ENCODE data around the gene MBNL2. TPM values are rescaled to one million over a fixed set of nuclear protein-coding genes. Genes with fewer than 3 reads are reported as not detected.

Gene MBNL2
- total RNA-seq, 1 experiment from 2014 or later, result 35.7 TPM

- no peak for DNase-seq (ENCODE audit: low spot score)
Observed at GRCh38 chr13:97300871-97301270, 78.7 kb downstream of the MBNL2 start.

DNA sequence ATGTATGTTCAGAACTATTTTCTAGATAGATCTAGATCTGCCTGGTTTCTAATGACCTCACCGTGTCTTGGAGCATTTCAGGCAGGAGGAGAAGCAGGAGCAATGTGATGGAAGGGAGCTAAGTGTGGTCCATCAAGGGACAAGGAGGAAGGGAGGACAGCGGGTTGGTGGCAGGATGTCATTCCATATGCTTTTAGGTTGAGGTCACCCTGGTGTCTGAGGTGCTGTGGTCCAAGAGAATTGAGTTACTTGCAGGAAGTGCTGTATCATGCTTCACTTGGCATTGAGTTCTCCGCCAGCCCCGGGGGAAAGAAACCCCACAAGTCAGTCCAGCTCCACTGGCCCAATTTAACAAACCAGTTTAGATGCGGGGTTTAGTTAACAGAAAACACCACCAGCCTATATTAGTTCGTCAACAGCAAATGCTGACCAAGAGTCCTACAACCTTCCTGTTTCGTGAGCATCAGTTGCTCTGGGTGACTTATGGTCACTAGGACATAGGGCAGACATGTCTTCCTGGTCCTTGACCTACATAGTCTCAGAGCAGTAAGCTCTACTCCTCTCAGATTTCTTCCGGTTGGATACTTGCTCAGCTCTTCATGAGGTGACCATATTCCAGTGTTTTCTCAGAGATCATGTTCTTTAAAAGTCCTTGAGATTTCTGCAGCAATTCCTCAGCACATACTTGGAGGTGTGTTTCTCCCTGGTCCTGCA lies 79.4 kb downstream of the MBNL2 start:
- DNase-seq (ENCODE audit: low spot score), result no peak

- no peak for DNase-seq (ENCODE audit: low spot score)
Observed at GRCh38 chr13:97302611-97303010, 80.5 kb downstream of the MBNL2 start.

DNA sequence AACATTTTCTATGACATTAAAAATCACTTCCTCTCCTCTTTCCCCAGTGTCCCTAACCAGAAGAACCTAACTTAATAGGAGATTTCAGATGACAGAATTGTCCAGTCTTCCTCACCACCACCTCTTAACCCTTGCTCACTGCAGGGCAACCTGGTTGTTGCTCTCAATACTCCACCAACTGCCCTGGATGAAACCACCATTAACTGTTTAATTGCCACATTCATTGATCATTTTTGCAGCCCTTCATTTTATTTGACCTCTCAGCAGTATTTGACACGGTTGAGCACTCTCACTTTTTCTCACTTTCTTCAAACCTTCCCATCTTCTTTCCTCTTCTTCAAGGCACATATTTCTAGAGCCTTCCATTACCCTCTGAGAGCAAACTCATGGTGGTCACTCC lies 84.0 kb downstream of the MBNL2 start:
- DNase-seq (ENCODE audit: low spot score), result no peak

DNA sequence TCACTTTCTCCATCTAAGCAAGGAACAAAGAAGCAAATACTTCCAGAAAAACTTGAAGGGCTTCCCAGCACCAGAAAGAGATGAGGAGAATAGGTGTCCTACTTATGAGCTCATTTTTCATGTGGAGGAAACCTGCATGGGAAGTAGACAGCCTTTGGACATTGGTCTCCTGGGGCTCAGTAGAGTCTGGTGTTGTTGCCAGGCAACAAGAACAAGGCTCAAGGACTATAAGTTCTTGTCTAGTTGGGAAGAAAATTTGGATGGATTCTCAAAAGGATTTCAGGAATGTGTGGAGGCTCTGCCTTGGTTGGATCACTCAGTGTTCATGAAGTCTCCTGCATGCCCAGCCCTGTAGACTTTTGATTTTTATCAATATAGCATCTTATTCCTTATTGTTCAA lies 84.5 kb downstream of the MBNL2 start:
- DNase-seq (ENCODE audit: low spot score), result no peak

DNA sequence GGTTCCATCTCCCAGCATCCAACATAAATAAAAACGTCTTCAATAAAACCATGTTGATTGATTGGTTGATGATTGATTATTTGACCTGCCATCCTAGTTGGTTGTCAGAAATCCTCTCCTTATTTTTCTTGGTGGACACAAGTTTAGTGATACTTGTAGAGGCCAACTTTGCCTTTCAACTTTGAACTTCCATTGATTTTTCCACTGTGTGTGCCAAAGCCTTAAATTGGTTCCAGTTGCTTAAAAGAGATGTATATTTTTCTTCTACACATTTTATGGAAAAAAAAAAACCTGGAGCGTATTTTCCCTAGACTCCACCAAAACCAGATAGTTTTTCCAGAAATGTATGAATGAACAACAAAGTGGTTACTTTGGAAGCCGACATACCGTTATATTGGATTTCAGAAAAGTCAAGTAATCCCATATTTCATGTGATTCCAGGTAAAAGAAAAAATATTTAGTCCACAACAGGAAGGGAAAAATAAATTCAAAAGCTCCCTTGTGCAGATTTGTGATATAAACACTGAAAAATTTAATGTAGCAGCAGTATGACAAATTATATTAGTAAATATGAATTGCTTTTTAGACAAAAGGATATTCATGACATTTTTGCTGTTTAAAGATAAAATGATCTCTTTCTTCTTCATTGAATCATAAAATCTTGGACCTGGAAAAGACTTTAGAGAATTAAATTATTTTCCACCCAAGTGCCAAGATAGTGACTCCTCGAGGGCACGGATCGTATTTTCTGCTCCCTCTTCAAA lies 85.2 kb downstream of the MBNL2 start:
- no peak for DNase-seq (ENCODE audit: low spot score)

DNA sequence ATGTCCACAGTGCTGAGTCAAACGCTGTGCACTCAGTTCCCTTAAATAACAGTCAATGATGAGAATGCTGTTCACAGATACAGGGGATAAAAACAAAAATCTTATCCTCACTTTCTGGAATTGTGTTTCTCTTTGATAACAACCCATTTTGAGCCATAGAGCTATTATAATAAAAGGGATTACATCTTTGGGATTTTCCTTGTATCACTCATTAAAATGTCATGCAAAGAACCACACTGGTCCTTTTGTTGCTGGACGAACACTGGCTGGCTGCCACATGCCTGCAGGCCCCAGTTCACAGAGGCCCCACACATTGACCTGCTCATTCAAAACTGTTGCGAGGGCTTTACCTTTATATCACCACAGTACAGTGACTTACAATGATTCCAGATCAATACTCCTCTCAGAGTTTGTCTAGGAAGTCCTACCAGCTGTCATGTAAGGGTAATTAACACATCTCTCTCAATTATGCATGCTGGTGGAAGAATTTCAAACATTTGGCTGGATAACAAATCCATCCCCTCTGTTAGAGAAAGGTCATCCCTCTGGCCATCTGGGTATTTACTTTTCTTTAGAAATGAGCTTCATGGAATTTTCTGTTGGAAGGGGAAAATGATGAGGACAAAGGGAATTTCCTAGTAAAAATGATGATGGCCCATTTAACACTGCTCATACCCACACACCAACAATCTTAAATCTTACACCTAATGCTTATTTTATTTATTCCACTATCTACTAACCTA lies 85.9 kb downstream of the MBNL2 start:
- DNase-seq (ENCODE audit: low spot score), result no peak

- DNase-seq (ENCODE audit: low spot score), result no peak
Observed at GRCh38 chr13:97308735-97309429, 86.7 kb downstream of the MBNL2 start.

- DNase-seq (ENCODE audit: low spot score), result no peak
Observed at GRCh38 chr13:97310809-97311436, 88.8 kb downstream of the MBNL2 start.

- DNase-seq (ENCODE audit: low spot score), result no peak
Observed at GRCh38 chr13:97311956-97312355, 89.8 kb downstream of the MBNL2 start.

- no peak for DNase-seq (ENCODE audit: low spot score)
Observed at GRCh38 chr13:97313551-97314260, 91.6 kb downstream of the MBNL2 start.

GRCh38 chr13:97316390-97316789 lies 94.3 kb downstream of the MBNL2 start:
- no peak for DNase-seq (ENCODE audit: low spot score)

DNA sequence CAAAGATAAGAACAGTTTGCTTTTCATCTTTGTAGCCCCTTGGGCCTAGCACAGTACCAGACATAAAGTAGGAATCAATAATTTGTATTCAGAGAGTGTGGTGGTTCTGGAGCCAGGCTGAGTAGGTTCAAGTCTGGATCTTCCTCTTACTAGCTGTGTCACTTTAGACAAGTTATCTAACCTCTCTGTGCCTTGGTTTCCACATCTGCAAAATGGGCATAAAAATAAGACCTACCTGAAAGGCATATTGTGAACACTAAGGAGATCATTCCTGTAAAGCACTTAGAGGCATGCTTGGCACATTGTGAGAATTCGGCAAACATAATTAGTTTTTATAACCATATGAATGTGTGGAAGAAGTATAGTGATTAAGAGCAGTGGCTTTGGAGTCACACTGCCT lies 95.8 kb downstream of the MBNL2 start:
- no peak for DNase-seq (ENCODE audit: low spot score)

DNA sequence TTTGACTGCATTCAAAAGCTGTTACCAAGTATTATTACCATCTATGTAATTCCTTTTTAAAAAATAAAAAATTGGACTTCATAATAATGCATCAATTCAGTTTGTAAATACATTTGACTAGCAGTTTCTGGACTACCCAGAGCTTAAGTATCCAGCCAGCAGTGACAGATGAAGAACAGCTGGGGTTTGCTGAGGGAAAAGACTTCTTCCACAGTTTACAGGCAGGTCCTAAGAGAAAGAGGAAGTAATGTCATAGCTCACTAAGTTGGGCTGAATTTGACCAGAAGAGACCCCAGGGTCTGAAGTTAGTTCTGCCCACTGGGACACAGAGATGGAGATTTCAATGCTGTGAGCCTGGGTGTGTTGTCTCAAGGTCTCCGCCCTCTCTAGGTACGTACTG lies 96.4 kb downstream of the MBNL2 start:
- DNase-seq (ENCODE audit: low spot score), result no peak

DNA sequence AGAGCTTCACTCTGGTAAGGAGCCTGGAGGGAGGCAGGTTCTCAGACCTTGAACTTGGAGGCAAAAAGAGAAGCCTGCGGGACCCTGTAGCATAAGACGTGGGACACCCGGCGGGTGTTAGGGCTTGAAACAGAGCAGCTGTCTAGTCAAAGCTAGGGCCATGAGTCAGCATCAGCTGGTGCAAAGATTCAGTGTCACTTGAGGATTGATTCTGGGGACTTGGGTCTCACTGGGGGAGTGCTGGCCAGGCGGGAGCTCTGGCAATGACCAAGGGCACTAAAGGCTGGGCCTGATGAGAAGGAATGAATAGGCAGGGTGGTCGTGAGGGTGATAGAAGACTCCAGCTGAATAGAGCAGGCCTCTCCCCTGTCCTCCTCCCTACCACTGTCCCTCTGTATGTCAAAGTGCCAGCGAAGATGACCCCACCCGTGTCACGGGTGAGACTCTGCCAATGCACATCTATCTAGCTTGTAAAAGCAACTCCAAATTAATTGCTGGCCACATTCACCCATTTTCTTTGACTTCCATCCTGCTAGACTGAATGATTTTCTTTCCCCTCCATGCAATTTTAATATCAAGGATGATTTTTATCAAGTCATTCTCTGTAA lies 97.1 kb downstream of the MBNL2 start:
- no peak for DNase-seq (ENCODE audit: low spot score)

DNA sequence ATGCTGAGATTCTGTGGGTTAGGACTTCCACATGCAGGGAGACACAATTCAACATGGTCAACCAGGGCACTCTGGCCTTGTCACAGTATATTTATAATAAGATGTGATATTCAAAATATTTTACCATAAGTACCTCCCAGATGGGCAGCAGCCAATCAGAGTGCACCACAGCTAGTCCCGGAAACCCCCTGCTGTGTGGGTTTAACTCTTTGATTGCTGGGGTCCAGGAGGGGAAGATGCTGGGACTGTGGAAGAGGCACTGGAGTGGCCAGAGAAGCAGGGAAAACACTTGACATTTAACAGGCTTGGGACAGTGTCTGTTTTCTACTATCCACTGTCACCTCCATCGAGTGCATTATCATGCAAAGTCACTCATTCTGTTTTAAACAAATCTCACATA lies 99.0 kb downstream of the MBNL2 start:
- DNase-seq (ENCODE audit: low spot score), result no peak

DNA sequence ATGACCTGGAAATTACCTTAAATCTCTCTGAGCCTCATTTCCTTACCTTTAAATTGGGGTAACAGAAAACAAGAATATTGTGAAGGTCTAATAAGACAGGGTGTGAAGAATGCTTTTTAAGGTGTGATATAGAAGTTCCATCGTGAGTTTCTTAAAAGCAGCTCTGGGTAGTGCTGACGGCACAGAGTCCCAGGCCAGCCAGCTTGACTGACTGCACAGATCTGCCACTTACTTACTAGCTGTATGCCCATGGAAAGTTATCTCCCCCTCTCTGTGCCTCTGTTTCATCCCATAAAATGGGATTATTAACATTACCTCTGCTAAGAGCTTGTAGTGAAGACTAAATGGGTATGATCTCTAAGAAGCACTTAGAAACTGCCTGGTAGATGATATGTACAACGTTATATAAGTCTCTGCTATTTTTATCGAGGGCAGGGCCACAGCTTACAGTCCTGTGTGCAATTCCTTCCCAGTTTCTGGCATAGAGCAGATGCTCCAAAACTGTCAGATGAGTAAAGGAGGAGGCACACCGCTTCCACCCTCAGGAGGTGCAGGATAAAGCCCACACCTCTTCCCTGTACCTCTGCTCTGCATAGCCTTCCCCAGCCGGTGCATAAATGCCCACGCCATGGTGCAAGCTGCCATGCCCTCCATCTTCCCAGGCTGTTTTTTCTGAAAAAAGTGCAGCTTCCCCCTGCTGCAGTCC lies 99.6 kb downstream of the MBNL2 start:
- DNase-seq (ENCODE audit: low spot score), result no peak

DNA sequence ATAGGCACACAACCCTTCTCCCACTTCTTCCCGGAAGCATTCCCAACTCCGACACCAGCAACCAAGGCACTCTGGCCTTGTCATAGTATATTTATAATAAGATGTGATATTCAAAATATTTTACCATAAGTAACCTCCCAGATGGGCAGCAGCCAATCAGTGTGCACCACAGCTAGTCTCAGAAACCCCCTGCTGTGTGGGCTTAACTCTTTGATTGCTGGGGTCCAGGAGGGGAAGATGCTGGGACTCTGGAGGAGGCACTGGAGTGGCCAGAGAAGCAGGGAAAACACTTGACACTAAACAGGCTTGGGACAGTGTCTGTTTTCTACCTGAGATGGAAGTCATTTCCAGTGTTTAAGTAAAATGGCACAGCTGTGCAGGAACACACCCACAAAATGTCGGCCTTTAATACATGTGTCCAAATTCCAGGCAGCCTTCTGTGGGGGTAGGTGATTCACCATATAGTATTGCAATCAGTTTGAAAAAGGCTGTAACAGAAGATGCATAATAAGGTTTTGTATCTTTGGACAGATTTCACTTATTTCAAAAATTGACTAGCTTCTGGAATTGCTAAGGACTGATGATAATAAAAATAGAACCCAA lies 100.7 kb downstream of the MBNL2 start:
- no peak for DNase-seq (ENCODE audit: low spot score)

GRCh38 chr13:97324115-97324514 lies 102.0 kb downstream of the MBNL2 start:
- no peak for DNase-seq (ENCODE audit: low spot score)
